Activated CD4-positive, alpha-beta T cell treated with anti-CD3 and anti-CD28 coated beads for 48 hours (primary cell): ENCODE results near the gene CHST15.
A peak's percentile ranks its signal among the peaks of the same experiment; 100 is the strongest.

Source experiments
- DNase-seq: peaks from one replicate; pipeline ENCODE4 v3.0.0-alpha.2; 2020

Gene CHST15

DNA sequence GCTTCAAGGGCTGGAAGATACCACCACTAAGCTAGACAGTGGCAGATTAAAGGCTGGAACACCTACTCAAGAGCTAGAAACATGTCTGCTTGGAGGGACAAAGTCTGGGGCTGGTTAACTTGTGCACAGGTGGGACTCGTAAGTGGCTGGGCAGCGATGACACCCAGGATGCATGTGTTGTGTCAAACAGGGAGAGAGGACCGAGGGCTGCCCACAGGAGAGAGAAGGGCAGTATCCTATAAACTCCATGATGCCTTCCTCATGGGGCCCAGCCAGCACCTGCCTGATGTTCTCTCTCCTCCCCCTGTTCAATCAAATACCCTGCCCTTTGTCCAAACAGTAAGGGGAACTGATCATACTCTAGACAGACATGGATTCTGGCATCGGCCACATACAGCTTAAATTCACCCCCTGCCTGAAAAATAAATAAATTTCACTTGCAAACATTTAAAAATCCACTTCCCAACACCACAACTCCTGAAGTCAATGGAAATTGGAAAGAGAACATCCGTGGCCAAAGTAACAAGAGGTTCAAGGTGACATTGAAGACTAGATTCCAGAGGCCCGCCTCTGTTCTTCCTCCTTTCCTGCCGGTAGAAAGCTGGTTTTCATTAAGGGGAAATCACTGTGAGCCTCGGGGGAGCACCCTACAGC, 50.6 kb downstream of the CHST15 start:
- no peak for DNase-seq

DNA sequence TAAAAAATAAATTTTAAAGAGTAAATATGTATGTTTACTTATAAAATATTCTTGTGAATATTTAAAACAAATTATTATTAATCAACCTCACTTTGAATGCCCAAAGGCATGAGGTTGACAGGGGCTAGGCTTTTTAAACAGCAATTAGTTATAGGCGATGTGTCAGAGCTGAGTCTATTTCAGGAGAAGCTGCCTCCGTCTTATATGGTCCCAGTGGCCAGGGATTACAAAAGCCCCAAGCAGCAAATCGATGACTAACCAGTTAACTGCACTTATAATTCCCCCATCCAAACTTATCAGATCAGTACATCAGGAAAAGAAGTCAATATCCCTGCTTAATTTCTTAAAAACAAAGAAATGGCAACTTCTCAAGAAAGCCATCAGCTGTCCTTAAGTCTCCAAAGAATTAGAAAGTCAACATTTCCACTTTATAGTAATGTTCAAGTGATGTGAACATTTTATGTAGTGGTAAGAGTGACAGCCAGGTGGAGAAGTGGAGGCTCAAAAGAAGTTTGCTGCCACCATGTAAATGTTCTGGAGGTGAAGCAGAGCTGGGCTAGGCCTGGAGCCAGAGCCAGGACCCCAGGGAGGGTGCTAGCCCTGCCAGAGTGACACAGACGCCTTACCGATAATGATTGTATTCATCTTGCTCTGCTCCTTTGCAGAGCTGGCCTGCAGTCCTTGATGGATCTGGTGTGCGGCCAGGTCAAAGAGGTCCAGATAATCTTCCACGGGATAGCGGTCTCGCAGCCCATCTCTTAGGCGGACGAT, 51.5 kb downstream of the CHST15 start:
- no peak for DNase-seq

DNA sequence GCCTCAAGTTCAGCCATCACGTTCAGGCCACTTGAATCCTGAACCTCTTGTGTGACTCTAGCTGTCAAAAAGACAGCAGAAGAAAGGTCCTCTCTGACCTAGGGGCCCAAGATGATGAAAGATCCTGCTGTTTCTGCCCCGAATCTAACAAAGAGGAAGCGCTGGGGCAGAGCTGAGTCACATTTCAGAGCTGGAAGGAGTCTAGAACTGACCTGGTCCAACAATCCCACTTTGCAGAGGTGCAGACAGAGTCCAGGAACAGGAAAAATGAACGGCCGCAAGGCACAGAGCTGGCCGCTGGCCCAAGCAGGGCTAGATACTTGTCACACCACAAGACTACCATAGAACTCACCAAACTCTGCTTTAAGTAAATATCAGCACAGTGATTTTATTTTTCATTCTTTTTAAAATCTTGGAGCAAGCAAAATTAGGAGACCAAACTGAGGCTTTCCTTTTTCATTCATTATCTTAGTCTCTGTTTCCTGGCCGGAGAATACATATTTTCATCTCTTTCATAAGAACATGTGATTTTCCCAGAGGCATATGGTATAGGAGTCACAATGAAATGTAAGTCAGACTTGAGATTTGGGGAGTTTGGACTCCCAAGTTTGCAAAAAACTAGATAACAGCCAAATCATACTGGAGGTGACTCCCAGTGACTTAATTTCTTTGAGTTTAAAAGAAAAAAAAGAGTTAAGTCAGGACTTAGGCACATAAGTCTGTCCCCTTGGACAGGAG, 52.8 kb downstream of the CHST15 start:
- no peak for DNase-seq

DNA sequence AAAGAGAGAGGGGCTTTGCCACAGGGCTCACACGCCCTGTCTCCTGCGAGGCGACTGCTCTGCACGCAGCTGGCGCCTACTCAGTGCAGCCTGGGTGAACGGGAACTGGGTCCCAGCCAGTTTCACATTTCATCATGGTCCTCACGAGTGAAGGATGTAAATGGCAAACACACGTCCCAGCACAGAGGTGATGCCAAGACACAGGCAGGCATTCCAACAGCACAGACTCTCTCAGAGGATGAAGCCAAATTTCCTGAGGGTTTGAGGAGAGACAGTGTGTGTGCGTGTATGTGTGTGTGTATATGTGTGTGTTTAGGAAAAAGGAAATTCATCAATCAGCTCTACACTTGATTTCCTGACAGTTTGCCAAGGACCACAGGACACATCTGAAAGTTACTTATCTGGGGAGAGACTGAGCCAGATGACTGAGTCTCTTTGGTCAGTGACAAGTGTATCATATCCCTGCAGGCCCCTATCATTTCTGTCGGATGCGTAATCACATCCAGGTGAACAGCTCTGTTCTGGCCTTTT, 53.9 kb downstream of the CHST15 start:
- no peak for DNase-seq

DNA sequence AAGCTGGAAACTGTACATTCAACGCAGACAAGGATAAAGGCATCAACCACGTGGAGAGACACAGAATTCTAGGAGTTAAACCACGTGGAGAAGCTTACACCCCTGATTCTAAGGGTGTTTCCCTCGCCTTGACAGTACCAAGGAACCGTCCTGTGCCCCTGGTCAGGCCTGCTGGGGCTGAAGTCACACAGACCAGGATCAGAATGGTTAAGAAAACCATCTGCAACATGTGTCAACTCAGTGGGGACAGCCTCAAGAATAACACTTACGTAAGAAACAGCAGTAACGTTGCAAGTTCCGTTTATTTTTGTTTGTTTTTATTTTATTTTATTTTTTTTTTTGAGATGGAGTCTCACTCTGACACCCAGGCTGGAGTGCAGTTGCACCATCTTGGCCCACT, 55.6 kb downstream of the CHST15 start:
- no peak for DNase-seq

DNA sequence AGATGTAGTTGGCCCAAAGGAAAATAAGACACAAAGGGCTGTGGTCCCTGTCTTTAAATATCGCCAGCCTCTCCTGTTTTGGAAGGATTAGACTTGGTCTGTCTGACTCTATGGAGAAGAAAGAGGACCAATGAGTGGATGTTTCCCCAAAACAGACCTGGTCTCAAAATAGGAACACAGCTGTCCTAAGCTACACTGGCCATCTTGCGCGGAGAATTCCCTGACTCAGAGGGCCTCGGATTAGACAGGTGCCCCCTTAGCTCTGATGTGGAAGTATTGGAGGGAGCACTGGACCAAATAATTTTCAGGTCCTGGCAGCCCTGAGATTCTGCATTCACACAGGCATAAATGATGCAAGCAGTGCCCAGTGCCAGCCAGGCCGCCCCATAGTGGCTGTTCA, 56.1 kb downstream of the CHST15 start:
- no peak for DNase-seq

DNA sequence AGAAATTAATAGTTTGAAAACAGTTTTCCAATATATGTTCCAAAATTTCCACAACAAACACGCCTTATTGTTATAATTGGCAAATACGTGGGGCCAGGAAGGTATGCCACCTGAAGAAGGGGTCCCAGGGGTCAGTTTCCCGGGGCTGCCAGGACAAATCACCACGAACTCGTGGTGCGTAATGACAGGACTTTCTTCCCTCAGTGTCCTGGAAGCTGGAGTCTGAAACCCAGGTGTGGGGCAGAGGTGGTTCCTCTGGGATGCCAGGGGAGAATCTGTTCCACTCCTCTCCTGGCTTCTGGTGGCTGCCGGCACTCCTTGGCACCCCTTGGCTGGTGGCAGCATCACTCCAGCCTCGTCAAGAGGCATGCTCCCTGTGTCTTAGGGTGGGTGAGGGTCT, 56.7 kb downstream of the CHST15 start:
- DNase-seq: no peak

DNA sequence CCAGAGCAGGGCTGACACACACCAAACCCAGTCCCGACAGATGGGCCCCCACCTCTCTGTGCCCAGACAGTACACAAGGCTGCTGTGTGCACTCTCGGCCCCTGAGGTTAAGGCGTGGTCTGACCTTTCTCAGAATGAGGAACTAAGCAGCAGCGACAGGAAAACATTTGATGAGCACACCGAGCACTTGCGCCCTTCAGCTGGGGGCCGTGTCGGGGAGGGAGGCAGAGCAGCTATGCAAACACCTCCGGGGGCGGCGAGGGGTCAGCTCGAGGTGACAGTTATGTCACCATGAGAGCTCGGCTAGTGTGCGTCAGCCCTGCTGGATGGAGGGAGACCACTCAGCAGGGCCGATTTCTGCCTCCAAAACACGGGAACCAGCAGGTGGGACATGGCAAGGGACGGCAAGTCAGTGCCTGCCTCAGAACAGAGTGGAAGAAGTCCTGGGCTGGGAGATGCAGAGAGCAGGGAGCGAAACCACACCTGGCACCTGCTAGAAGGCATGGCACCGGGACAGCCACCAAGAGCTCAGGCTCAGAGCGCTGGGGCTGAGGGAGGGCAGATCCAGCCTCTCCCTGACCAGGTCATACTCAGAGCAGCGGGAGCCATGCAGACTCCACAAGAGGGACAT, 57.4 kb downstream of the CHST15 start:
- peak; percentile 28 for DNase-seq

DNA sequence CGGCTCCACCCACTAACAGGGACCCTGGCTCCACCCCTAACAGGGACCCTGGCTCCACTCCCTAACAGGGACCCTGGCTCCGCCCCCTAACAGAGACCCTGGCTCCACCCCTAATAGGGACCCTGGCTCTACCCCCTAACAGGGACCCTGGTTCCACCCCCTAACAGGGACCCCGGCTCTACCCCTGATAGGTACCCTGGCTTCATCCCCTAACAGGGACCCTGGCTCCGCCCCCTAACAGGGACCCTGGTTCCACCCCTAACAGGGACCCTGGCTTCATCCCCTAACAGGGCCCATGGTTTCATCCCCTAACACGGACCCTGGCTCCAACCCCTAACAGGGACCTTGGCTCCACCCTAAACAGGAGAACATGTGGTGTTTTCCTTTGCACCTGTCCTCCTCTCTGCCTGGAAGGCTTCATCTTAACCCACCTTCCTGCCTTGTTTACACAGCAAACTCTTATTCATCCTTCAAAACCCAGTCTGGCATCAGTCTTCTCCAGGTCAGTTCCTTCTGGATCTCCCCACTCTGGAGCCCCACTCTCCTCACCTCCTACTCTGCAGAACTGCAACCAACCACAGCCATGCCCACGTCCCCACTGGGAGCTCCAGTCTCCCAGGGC, 58.0 kb downstream of the CHST15 start:
- no peak for DNase-seq

DNA sequence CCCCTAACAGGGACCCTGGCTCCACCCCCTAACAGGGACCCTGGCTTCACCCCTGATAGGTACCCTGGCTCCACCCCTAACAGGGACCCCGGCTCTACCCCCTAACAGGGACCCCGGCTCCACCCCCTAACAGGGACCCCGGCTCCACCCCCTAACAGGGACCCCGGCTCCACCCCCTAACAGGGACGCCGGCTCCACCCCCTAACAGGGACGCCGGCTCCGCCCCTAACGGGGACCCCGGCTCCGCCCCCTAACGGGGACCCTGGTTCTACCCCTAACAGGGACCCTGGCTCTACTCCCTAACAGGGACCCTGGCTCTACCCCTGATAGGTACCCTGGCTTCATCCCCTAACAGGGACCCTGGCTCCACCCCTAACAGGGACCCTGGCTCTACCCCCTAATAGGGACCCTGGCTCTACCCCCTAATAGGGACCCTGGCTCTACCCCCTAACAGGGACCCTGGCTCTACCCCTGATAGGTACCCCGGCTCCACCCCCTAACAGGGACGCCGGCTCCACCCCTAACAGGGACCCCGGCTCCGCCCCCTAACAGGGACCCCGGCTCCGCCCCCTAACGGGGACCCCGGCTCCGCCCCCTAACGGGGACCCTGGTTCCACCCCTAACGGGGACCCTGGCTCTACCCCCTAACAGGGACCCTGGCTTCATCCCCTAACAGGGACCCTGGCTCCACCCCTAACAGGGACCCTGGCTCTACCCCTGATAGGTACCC, 58.7 kb downstream of the CHST15 start:
- peak; percentile 6 for DNase-seq

DNA sequence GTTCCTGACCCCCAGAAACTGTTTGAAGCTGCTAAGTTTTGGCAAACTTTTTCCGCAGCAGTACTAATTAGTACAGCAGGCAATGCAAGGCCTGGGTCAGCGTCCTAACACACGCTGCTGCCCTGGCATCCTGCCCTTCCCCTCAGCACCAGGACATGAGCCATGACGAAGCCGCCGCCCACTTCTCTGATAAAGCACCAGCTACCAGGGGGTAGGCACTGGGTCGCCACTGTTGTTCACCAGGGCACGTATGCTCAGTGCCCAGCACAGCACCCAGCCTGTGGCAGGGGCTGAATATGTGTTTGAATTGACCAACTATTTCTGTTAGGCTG, 59.5 kb downstream of the CHST15 start:
- DNase-seq: no peak

DNA sequence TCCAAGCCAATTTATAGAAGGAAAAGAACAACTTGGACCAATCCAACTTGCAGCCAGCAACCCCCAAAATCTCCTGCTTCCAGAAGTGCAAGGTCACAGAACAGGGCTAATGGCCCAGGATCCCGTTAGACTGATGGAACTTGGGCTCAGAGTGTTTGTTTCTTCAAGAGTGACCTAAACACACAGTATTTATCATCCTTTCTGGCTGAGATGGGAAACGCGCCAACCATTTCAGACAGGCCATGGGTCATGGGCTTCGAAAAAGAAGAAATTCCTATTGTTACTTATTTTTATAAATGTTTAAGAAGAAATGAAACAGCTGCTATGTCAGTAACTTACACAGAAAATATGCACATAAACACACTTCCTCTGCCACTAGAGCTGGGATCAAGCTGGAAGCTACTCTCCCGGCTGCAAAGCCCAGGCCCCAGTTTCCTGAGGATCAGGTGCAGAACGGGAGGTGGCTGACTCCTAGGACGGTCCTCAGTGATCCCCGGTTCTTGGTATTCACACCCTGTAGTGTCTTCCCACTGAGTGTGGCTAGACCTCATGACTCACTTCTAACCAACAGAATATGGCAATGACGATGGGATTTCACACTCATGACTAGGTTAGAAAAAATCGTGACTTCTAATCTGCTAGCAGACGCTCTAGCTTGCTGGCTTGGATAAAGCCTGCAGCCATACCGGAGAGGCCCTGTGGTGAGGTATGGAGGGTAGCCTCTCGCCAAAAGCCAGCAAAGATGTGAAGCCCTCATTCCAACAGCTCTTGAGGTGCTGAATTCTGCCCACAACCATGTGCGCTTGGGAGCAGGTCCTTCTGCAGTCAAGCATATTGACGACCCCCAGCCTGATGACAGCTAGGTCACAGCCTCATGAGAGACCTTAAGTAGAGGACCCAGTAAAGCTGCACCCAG, 60.2 kb downstream of the CHST15 start:
- no peak for DNase-seq

DNA sequence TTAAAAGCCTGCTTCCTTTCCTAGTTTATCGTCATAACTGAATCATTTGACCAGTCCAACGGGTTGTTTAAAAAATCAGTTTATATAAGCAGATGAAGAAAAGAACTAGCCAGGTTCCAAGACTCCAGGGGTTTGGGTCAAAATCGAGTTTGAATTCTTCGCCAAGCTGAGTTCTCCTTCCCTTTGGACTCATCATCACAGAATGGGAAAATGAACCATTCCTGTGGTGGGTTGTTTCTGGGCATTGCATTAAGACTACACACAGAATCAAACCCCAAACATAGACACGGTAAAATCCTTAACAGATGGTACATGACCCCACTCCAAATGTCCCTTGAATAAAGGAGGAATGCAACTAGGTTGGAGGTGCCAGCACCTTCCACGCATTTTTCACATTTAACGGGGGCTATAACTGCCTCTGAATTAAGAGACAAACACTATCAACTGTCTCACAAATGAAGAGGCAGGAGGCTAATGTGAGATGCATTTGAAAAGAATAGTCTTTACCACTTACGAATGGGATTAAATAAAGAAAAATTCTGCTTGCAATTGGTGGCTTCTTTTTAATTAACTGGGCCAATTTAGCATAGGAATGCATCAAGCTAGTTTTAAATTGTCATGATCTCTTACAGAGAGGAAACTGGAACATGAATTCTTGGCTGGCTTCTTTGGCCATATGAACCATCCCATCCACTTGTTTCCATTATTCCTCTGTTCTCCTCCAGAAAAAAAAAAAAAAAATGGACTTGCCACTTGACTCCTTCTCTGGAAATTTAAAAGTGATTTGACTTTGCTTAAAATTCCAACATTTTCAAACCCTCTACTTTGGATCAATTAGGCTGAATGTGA, 61.1 kb downstream of the CHST15 start:
- DNase-seq: no peak

DNA sequence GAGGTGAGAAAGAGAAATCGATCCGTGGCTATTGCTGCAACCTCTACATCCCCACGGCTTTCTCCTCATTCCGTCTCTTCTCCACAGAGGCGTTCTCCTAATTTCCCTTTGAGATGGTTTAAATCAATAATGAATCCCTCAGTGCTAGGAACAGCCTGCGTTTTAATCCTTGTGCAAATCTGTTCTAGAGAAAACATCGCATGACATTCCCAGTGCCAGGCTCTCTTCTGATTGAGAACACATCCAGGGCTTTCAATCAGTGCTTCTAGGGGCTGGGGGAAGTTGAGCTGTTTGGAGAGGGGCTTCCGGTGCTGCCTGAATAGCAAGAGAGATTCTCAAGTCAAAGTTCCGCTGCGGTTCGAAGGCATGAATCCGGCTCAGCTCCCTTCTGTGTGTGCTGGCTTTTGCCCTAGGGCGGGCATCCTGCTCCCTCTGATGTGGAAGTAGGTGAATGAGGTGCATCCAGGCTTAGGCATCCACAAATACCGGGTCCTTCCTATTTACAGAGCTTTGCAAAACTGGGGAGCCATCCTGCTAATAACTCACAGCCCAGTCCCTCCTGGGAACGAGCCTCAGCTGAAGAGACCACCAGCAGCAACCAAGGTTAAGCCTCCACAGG, 62.8 kb downstream of the CHST15 start:
- DNase-seq: no peak

DNA sequence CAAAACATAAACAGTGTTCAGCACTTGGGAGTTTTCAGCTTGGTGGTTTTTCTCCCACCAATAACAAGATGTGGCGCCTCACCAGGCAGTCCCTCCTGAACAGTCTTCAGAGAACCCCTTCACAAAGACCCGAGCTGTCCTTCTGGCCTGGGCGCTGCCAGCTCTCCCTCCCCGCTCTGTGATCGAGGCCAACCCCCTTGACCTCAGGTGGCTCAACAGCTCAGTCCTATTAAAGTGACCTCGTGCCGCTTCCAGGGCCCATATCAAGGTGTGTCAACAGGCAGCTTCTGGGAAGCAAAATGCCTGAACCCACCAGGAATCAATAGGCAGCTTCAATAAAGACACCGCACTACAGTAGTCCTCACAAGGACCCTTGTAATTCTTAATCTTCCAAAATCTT, 63.3 kb downstream of the CHST15 start:
- DNase-seq: no peak

DNA sequence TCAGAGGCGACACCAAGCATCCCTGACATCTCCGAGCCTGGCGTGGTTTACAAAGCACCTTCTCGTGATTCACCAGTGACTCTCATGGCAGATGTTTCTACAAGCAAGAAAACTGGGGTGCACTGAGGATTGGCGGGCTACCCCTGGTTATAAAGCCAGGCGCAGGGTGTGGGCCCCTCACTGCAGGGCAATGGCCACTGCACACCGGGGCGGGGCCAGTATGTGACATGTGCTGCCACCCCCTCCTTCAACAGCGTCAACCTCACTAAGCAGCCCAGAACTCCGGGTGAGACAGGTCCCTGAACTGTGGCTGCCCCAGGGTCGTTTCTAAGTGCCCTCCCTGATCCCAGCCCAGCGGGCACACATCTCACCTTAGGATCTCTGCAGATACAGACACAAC, 63.8 kb downstream of the CHST15 start:
- DNase-seq: no peak

DNA sequence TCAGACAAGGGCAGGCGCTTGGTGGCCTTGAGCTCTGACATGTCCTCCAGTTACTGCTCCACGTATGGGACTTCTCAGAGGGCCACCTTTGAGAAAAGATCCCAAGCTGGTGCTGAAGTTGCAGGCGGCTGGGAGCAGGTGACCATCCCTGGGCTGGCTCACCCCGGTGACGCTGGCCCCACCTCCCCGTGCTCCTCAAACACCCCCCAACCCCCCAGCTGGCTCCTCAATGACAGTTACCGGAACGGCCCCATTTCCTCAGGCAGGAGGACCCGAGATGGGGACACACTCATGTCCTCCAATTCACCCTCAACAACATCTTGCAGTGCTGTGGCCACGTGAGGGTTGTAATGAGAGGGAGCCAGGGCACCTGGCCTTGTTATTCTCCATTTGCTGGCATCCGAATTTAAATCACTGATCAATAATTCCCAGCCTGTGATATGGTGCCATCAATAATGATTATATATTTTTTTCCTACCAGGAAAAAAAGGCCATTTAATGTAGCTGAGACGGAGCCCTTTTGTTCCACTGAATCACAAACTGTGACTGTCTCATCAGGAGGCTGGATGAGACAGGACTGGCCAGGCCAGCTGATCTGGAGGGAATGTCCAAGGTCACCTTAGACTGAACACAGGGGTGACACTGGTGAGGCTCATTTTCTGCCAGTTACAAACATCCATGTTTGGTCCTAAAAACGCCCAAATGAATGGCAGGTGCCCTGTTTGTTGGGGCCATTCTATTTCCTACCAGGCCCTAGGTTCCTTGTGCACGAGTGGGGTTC, 64.5 kb downstream of the CHST15 start:
- DNase-seq: no peak

DNA sequence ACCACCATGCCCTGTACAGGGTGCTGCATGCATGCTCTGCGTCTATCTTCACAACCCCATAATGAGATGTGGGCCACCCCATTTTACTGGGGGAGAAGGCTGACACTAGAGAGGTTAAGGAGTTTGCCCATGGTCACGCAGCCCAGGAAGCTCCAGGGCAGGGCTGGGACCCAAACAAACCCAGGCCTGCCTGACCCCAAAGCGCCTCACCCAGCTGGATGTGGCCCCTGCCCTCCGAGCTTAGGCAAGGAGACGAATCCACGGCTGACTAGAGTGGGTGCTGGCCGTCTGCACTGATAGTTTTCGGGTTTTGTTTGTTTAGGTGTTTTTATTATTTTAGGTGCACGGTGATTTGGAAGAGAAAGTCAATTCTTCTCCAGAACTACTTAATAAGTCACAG, 65.7 kb downstream of the CHST15 start:
- no peak for DNase-seq
